ENCODE measurements around the gene ADGRG1. TPM values are rescaled to one million over a fixed set of nuclear protein-coding genes. Genes with fewer than 3 reads are reported as not detected.

ADGRG1 gene
- total and polyA plus RNA-seq, 7 donors = 5.0 to 36.3 (median 7.7) TPM

GRCh38 chr16:57652695-57653471 is 24.5 kb downstream of the ADGRG1 start:
- intact Hi-C loops (cut with DNase I) = no loop called here
- DNase-seq = no peak
- no peak overlapping the region for H3K27ac ChIP-seq
- no peaks in the 10 kb centered on the region for H3K4me1 ChIP-seq
- no peaks in the 10 kb centered on the region for H3K36me3 ChIP-seq
- WGBS, 2 donors = 92 to 94% methylated on average over 23 of the region's 23 CpGs
- TF ChIP-seq POLR2A (IDR thresholded peaks at IDR 0.05) = no peak
- no peak for TF ChIP-seq POLR2AphosphoS5 (IDR thresholded peaks at IDR 0.05)
- TF ChIP-seq CTCF (IDR thresholded peaks at IDR 0.05) = no peak
- no peak for TF ChIP-seq EP300 (IDR thresholded peaks at IDR 0.05)
- H3K27me3 ChIP-seq = peaks cover 0 to 10% (median 0%) of the 10 kb centered on the region in 3 donors
- no peak overlapping the region for H3K4me3 ChIP-seq
- H3K9me3 ChIP-seq = no peaks in the 10 kb centered on the region

GRCh38 chr16:57653936-57654335 is 25.5 kb downstream of the ADGRG1 start:
- TF ChIP-seq POLR2AphosphoS5 (IDR thresholded peaks at IDR 0.05) (no peak), EP300 (IDR thresholded peaks at IDR 0.05) (no peak), POLR2A (IDR thresholded peaks at IDR 0.05) (no peak), CTCF (IDR thresholded peaks at IDR 0.05) (no peak)
- no peak for DNase-seq
- WGBS, 2 donors = 58 to 81% methylated on average over 16 of the region's 16 CpGs
- H3K4me1 ChIP-seq = no peaks in the 10 kb centered on the region
- no peaks in the 10 kb centered on the region for H3K9me3 ChIP-seq
- intact Hi-C loops (cut with DNase I) = no loop called here
- H3K36me3 ChIP-seq = no peaks in the 10 kb centered on the region
- H3K27me3 ChIP-seq = peaks cover 0 to 5% (median 0%) of the 10 kb centered on the region in 3 donors
- H3K4me3 ChIP-seq = no peak overlapping the region
- no peak overlapping the region for H3K27ac ChIP-seq

GRCh38 chr16:57656342-57656955 is 28.0 kb downstream of the ADGRG1 start:
- H3K4me1 ChIP-seq = no peaks in the 10 kb centered on the region
- intact Hi-C loops (cut with DNase I) = no loop called here
- WGBS, 2 donors = 83 to 84% methylated on average over 11 of the region's 11 CpGs
- no peaks in the 10 kb centered on the region for H3K9me3 ChIP-seq
- no peaks in the 10 kb centered on the region for H3K36me3 ChIP-seq
- H3K4me3 ChIP-seq = no peak overlapping the region
- H3K27me3 ChIP-seq = no peaks in the 10 kb centered on the region
- H3K27ac ChIP-seq = no peak overlapping the region
- no peak for DNase-seq
- TF ChIP-seq EP300 (IDR thresholded peaks at IDR 0.05) = no peak

GRCh38 chr16:57657228-57657627 is 28.8 kb downstream of the ADGRG1 start:
- intact Hi-C loops (cut with DNase I) = no loop called here
- Histone ChIP-seq H3K27me3 (no peaks in the 10 kb centered on the region), H3K4me1 (no peaks in the 10 kb centered on the region), H3K27ac (no peak overlapping the region), H3K9me3 (no peaks in the 10 kb centered on the region), H3K36me3 (no peaks in the 10 kb centered on the region), H3K4me3 (no peak overlapping the region)
- no peak for TF ChIP-seq POLR2AphosphoS5 (IDR thresholded peaks at IDR 0.05)
- DNase-seq = no peak
- WGBS, 2 donors = 93 to 94% methylated on average over 13 of the region's 13 CpGs

GRCh38 chr16:57658130-57658877 is 29.9 kb downstream of the ADGRG1 start:
- Histone ChIP-seq H3K27me3 (no peaks in the 10 kb centered on the region), H3K27ac (no peak overlapping the region), H3K36me3 (no peaks in the 10 kb centered on the region), H3K4me1 (no peaks in the 10 kb centered on the region), H3K9me3 (no peaks in the 10 kb centered on the region), H3K4me3 (no peak overlapping the region)
- 86 to 91% methylated on average over 10 of the region's 10 CpGs for WGBS, 2 donors
- intact Hi-C loops (cut with DNase I) = no loop called here
- TF ChIP-seq EP300 (IDR thresholded peaks at IDR 0.05) (no peak), POLR2AphosphoS5 (IDR thresholded peaks at IDR 0.05) (no peak), CTCF (IDR thresholded peaks at IDR 0.05) (no peak), POLR2A (IDR thresholded peaks at IDR 0.05) (no peak)
- DNase-seq = no peak
